Measurements from ENCODE around the gene ZBTB43. TPM values are rescaled to one million over a fixed set of nuclear protein-coding genes. Genes with fewer than 3 reads are reported as not detected.

ZBTB43 gene
- total RNA-seq, 1 experiment from 2014 or later: 6.4 TPM

- no peaks in the 10 kb centered on the region for H3K27me3 ChIP-seq (ENCODE audit: low read length)
- no peak overlapping the region for H3K27ac ChIP-seq (ENCODE audit: low read length)
- no peak for DNase-seq
Observed at GRCh38 chr9:126849591-126850225, 44.9 kb downstream of the ZBTB43 start.

GRCh38 chr9:126851286-126851880 lies 46.5 kb downstream of the ZBTB43 start:
- no peak for DNase-seq
- Histone ChIP-seq H3K9me2 (replicated peaks; ENCODE audit: insufficient read depth, low read length) (no peaks in the 10 kb centered on the region), H3K79me2 (ENCODE audit: low read length) (no peaks in the 10 kb centered on the region), H3K9ac (ENCODE audit: low read length) (no peak overlapping the region), H3K27me3 (ENCODE audit: low read length) (no peaks in the 10 kb centered on the region), H4K20me1 (ENCODE audit: insufficient read depth, low read depth, low read length) (no peaks in the 10 kb centered on the region), H3K9me3 (ENCODE audit: low read length) (no peaks in the 10 kb centered on the region), H3K4me3 (ENCODE audit: low read length) (no peak overlapping the region), H3K36me3 (ENCODE audit: insufficient read depth, low read length) (no peaks in the 10 kb centered on the region), H2AFZ (ENCODE audit: low read length) (no peak overlapping the region), H3K4me1 (ENCODE audit: low read length) (no peaks in the 10 kb centered on the region; the same call in 1 of the 2 replicates), H3K27ac (ENCODE audit: low read length) (no peak overlapping the region), H3K4me2 (ENCODE audit: low read depth, low read length, poor library complexity, severe bottlenecking) (no peak overlapping the region)

More at GRCh38 chr9:126849591-126850225, 44.9 kb downstream of the ZBTB43 start:
- Histone ChIP-seq H3K79me2 (ENCODE audit: low read length) (no peaks in the 10 kb centered on the region), H3K4me3 (ENCODE audit: low read length) (no peak overlapping the region), H2AFZ (ENCODE audit: low read length) (no peak overlapping the region), H3K36me3 (ENCODE audit: insufficient read depth, low read length) (no peaks in the 10 kb centered on the region), H3K9me3 (ENCODE audit: low read length) (no peaks in the 10 kb centered on the region), H3K4me2 (ENCODE audit: low read depth, low read length, poor library complexity, severe bottlenecking) (no peak overlapping the region), H4K20me1 (ENCODE audit: insufficient read depth, low read depth, low read length) (no peaks in the 10 kb centered on the region), H3K9me2 (replicated peaks; ENCODE audit: insufficient read depth, low read length) (no peaks in the 10 kb centered on the region), H3K9ac (ENCODE audit: low read length) (no peak overlapping the region), H3K4me1 (ENCODE audit: low read length) (no peaks in the 10 kb centered on the region; the same call in 1 of the 2 replicates)

GRCh38 chr9:126852086-126852688 lies 47.3 kb downstream of the ZBTB43 start:
- H3K9me3 ChIP-seq (ENCODE audit: low read length): no peaks in the 10 kb centered on the region
- no peaks in the 10 kb centered on the region for H3K79me2 ChIP-seq (ENCODE audit: low read length)
- H3K9me2 ChIP-seq (replicated peaks; ENCODE audit: insufficient read depth, low read length): no peaks in the 10 kb centered on the region

GRCh38 chr9:126853667-126854066 lies 48.8 kb downstream of the ZBTB43 start:
- Histone ChIP-seq H3K4me1 (ENCODE audit: low read length) (no peaks in the 10 kb centered on the region), H3K27ac (ENCODE audit: low read length) (no peak overlapping the region), H3K9me2 (replicated peaks; ENCODE audit: insufficient read depth, low read length) (no peaks in the 10 kb centered on the region), H2AFZ (ENCODE audit: low read length) (no peak overlapping the region), H3K36me3 (ENCODE audit: insufficient read depth, low read length) (no peaks in the 10 kb centered on the region), H3K27me3 (ENCODE audit: low read length) (no peaks in the 10 kb centered on the region), H3K9me3 (ENCODE audit: low read length) (no peaks in the 10 kb centered on the region), H3K9ac (ENCODE audit: low read length) (no peak overlapping the region), H4K20me1 (ENCODE audit: insufficient read depth, low read depth, low read length) (no peaks in the 10 kb centered on the region), H3K4me3 (ENCODE audit: low read length) (no peak overlapping the region), H3K79me2 (ENCODE audit: low read length) (no peaks in the 10 kb centered on the region), H3K4me2 (ENCODE audit: low read depth, low read length, poor library complexity, severe bottlenecking) (no peak overlapping the region)
- DNase-seq: no peak

More at GRCh38 chr9:126852086-126852688, 47.3 kb downstream of the ZBTB43 start:
- Histone ChIP-seq H3K27ac (ENCODE audit: low read length) (no peak overlapping the region), H3K4me1 (ENCODE audit: low read length) (no peaks in the 10 kb centered on the region; the same call in 1 of the 2 replicates), H2AFZ (ENCODE audit: low read length) (no peak overlapping the region), H3K36me3 (ENCODE audit: insufficient read depth, low read length) (no peaks in the 10 kb centered on the region), H3K4me2 (ENCODE audit: low read depth, low read length, poor library complexity, severe bottlenecking) (no peak overlapping the region), H3K9ac (ENCODE audit: low read length) (no peak overlapping the region), H3K27me3 (ENCODE audit: low read length) (no peaks in the 10 kb centered on the region), H3K4me3 (ENCODE audit: low read length) (no peak overlapping the region), H4K20me1 (ENCODE audit: insufficient read depth, low read depth, low read length) (no peaks in the 10 kb centered on the region)
- DNase-seq: no peak

- Histone ChIP-seq H3K9me3 (ENCODE audit: low read length) (no peaks in the 10 kb centered on the region), H3K4me1 (ENCODE audit: low read length) (peaks cover 4% of the 10 kb centered on the region), H4K20me1 (ENCODE audit: insufficient read depth, low read depth, low read length) (no peaks in the 10 kb centered on the region), H3K9me2 (replicated peaks; ENCODE audit: insufficient read depth, low read length) (no peaks in the 10 kb centered on the region), H3K9ac (ENCODE audit: low read length) (no peak overlapping the region), H3K36me3 (ENCODE audit: insufficient read depth, low read length) (no peaks in the 10 kb centered on the region), H3K27me3 (ENCODE audit: low read length) (no peaks in the 10 kb centered on the region), H3K4me3 (ENCODE audit: low read length) (no peak overlapping the region), H3K4me2 (ENCODE audit: low read depth, low read length, poor library complexity, severe bottlenecking) (no peak overlapping the region), H3K27ac (ENCODE audit: low read length) (no peak overlapping the region), H3K79me2 (ENCODE audit: low read length) (no peaks in the 10 kb centered on the region), H2AFZ (ENCODE audit: low read length) (no peak overlapping the region)
- no peak for DNase-seq
Observed at GRCh38 chr9:126854734-126855133, 49.9 kb downstream of the ZBTB43 start.

GRCh38 chr9:126856326-126856877 lies 51.6 kb downstream of the ZBTB43 start:
- H3K4me3 ChIP-seq (ENCODE audit: low read length): no peak overlapping the region
- H3K79me2 ChIP-seq (ENCODE audit: low read length): peaks cover 5% of the 10 kb centered on the region
- no peak overlapping the region for H3K27ac ChIP-seq (ENCODE audit: low read length)
- no peaks in the 10 kb centered on the region for H4K20me1 ChIP-seq (ENCODE audit: insufficient read depth, low read depth, low read length)
- no peaks in the 10 kb centered on the region for H3K9me3 ChIP-seq (ENCODE audit: low read length)
- no peaks in the 10 kb centered on the region for H3K27me3 ChIP-seq (ENCODE audit: low read length)
- no peak overlapping the region for H3K9ac ChIP-seq (ENCODE audit: low read length)
- no peaks in the 10 kb centered on the region for H3K9me2 ChIP-seq (replicated peaks; ENCODE audit: insufficient read depth, low read length)
- no peaks in the 10 kb centered on the region for H3K36me3 ChIP-seq (ENCODE audit: insufficient read depth, low read length)
- H3K4me1 ChIP-seq (ENCODE audit: low read length): peaks cover 11% of the 10 kb centered on the region
- H3K4me2 ChIP-seq (ENCODE audit: low read depth, low read length, poor library complexity, severe bottlenecking): no peak overlapping the region
- no peak overlapping the region for H2AFZ ChIP-seq (ENCODE audit: low read length)
- no peak for DNase-seq

- Histone ChIP-seq H3K27ac (ENCODE audit: low read length) (no peak overlapping the region), H2AFZ (ENCODE audit: low read length) (no peak overlapping the region), H3K4me1 (ENCODE audit: low read length) (peaks cover 21% of the 10 kb centered on the region), H3K9me3 (ENCODE audit: low read length) (no peaks in the 10 kb centered on the region), H3K27me3 (ENCODE audit: low read length) (no peaks in the 10 kb centered on the region), H4K20me1 (ENCODE audit: insufficient read depth, low read depth, low read length) (no peaks in the 10 kb centered on the region), H3K9ac (ENCODE audit: low read length) (no peak overlapping the region), H3K4me2 (ENCODE audit: low read depth, low read length, poor library complexity, severe bottlenecking) (no peak overlapping the region), H3K36me3 (ENCODE audit: insufficient read depth, low read length) (no peaks in the 10 kb centered on the region), H3K4me3 (ENCODE audit: low read length) (no peak overlapping the region), H3K9me2 (replicated peaks; ENCODE audit: insufficient read depth, low read length) (no peaks in the 10 kb centered on the region), H3K79me2 (ENCODE audit: low read length) (peaks cover 11% of the 10 kb centered on the region)
- no peak for DNase-seq
Observed at GRCh38 chr9:126857261-126857960, 52.6 kb downstream of the ZBTB43 start.

- H3K9ac ChIP-seq (ENCODE audit: low read length): no peak overlapping the region
- DNase-seq: no peak
- no peaks in the 10 kb centered on the region for H3K27me3 ChIP-seq (ENCODE audit: low read length)
- no peaks in the 10 kb centered on the region for H3K9me2 ChIP-seq (replicated peaks; ENCODE audit: insufficient read depth, low read length)
- no peaks in the 10 kb centered on the region; the same call in 1 of the 2 replicates for H3K36me3 ChIP-seq (ENCODE audit: insufficient read depth, low read length)
- H3K9me3 ChIP-seq (ENCODE audit: low read length): no peaks in the 10 kb centered on the region
- H4K20me1 ChIP-seq (ENCODE audit: insufficient read depth, low read depth, low read length): no peaks in the 10 kb centered on the region
- H3K79me2 ChIP-seq (ENCODE audit: low read length): peaks cover 28% of the 10 kb centered on the region
- H3K4me3 ChIP-seq (ENCODE audit: low read length): no peak overlapping the region
- peaks cover 34% of the 10 kb centered on the region for H3K4me1 ChIP-seq (ENCODE audit: low read length)
- H3K27ac ChIP-seq (ENCODE audit: low read length): no peak overlapping the region
- no peak overlapping the region for H2AFZ ChIP-seq (ENCODE audit: low read length)
- H3K4me2 ChIP-seq (ENCODE audit: low read depth, low read length, poor library complexity, severe bottlenecking): no peak overlapping the region
Observed at GRCh38 chr9:126859111-126859510, 54.3 kb downstream of the ZBTB43 start.

Measured in Karpas-422 (cell line).